Retina (tissue), 1 donor: Measurements from ENCODE around the gene HHIPL1.

ENCODE experiments used
- DNase-seq: peaks from one replicate; pipeline ENCODE4 v3.0.0-alpha.2; 2016

The HHIPL1 gene

GRCh38 chr14:99718031-99718810 is 73.3 kb downstream of the HHIPL1 start:
- DNase-seq, result peak; percentile 45

- no peak for DNase-seq
Measured at GRCh38 chr14:99718811-99719192, 73.9 kb downstream of the HHIPL1 start.

GRCh38 chr14:99720941-99721791 is 76.2 kb downstream of the HHIPL1 start:
- DNase-seq, result no peak

- no peak for DNase-seq
Measured at GRCh38 chr14:99721792-99722516, 77.0 kb downstream of the HHIPL1 start.

- DNase-seq, result no peak
Measured at GRCh38 chr14:99722741-99723140, 77.8 kb downstream of the HHIPL1 start.

GRCh38 chr14:99724196-99724891 is 79.4 kb downstream of the HHIPL1 start:
- no peak for DNase-seq

GRCh38 chr14:99724939-99725773 is 80.2 kb downstream of the HHIPL1 start:
- DNase-seq, result no peak

GRCh38 chr14:99725774-99726537 is 81.0 kb downstream of the HHIPL1 start:
- peak; percentile 9 for DNase-seq

GRCh38 chr14:99726538-99727095 is 81.7 kb downstream of the HHIPL1 start:
- DNase-seq, result no peak

GRCh38 chr14:99727096-99727870 is 82.4 kb downstream of the HHIPL1 start:
- no peak for DNase-seq

- peak; percentile 0 for DNase-seq
Measured at GRCh38 chr14:99728231-99728920, 83.4 kb downstream of the HHIPL1 start.

GRCh38 chr14:99728981-99729451 is 84.1 kb downstream of the HHIPL1 start:
- peak; percentile 1 for DNase-seq
